ENCODE results near the gene CGN. TPM values are rescaled to one million over a fixed set of nuclear protein-coding genes. Genes with fewer than 3 reads are reported as not detected.

The CGN gene
- total and polyA plus RNA-seq, 2 of the 13 experiments (the other 11 are each of a cell fraction or from before 2014, with no cell fraction given), result 0.75 to 0.81 TPM

- DNase-seq (ENCODE audit: low spot score) (no peak), FAIRE-seq (no peak), ATAC-seq (peak; percentile 27; the same call in 1 of the 3 replicates)
- BruUV-seq (replicated peaks), result no TSS peak
- CTCF ChIA-PET (ENCODE audit: low intra/inter-chr PET ratio, low total read pairs), result no interaction called here
- 79% methylated on average over 4 of the region's 4 CpGs for WGBS (ENCODE audit: low lambda C conversion rate)
- Histone ChIP-seq H3K79me2 (ENCODE audit: insufficient read depth, low read length) (no peaks in the 10 kb centered on the region), H3K4me1 (ENCODE audit: insufficient read depth, low read length) (peaks cover 24% of the 10 kb centered on the region), H3K4me3 (replicated peaks in 1 of 3; ENCODE audit: insufficient read depth in 1 of 3, low read depth in 2 of 3, low read length in 3 of 3) (no peak overlapping the region), H3K27ac (ENCODE audit: extremely low read length, insufficient read depth, low read length) (no peak overlapping the region), H3K9me3 (ENCODE audit: low read length) (no peaks in the 10 kb centered on the region), H2AFZ (ENCODE audit: low read length) (no peak overlapping the region), H3K9ac (ENCODE audit: insufficient read depth, low read depth, low read length) (no peak overlapping the region), H4K20me1 (ENCODE audit: insufficient read depth, low read length) (no peaks in the 10 kb centered on the region), H3K27me3 (ENCODE audit: control insufficient read depth in 1 of 2, insufficient read depth in 2 of 2, low read length in 2 of 2) (no peaks in the 10 kb centered on the region), H3K36me3 (replicated peaks in 1 of 2; ENCODE audit: control insufficient read depth in 1 of 2, insufficient read depth in 2 of 2, low read length in 2 of 2) (no peaks in the 10 kb centered on the region; a peak in 1 of 5 replicates), H3K4me2 (ENCODE audit: low read depth, low read length) (0 out of 2 replicates have a peak overlapping the region, but pooled peaks have one; percentile 23)
- in situ Hi-C loops (cut with HindIII; ENCODE audit: extremely low pct_ligation_motif_present, low pct_unique_long_range_greater_than_20kb), result no loop called here
- intact Hi-C loops (cut with micrococcal nuclease; ENCODE audit: unreplicated experiment), result no loop called here
- POLR2A ChIA-PET, result interaction anchor here (0.6 to 3.8 kb wide), 3 partner anchors 10 to 61 kb away, joined by 3 to 14 read pairs (median 3); partner anchors contain the start of genes POGZ and TUFT1
- TF ChIP-seq GATAD2A (CRISPR knock-in tag; IDR thresholded peaks at IDR 0.05) (no peak), MAZ (IDR thresholded peaks at IDR 0.05; ENCODE audit: borderline replicate concordance, low read depth, low read length) (no peak), MAZ (CRISPR knock-in tag; IDR thresholded peaks at IDR 0.05; ENCODE audit: low read depth) (no peak), ZNF609 (CRISPR knock-in tag; IDR thresholded peaks at IDR 0.05; ENCODE audit: borderline replicate concordance) (no peak), NR2F6 (IDR thresholded peaks at IDR 0.05) (peak; percentile 77), NR2F6 (CRISPR knock-in tag; IDR thresholded peaks at IDR 0.05) (peak; percentile 71; the same call in 1 of the 2 replicates), SALL1 (CRISPR knock-in tag; IDR thresholded peaks at IDR 0.05) (peak; percentile 33; the same call in 1 of the 2 replicates), PATZ1 (CRISPR knock-in tag; IDR thresholded peaks at IDR 0.05) (peak; percentile 9; the same call in 1 of the 2 replicates), HNF4G (IDR thresholded peaks at IDR 0.05; ENCODE audit: borderline replicate concordance, low read depth, low read length) (peak; percentile 70; the same call in 1 of the 2 replicates), HNF4G (CRISPR knock-in tag; IDR thresholded peaks at IDR 0.05; ENCODE audit: borderline replicate concordance, low read depth) (0 out of 2 replicates have a peak, but pooled peaks have one; percentile 22), NR2F1 (CRISPR knock-in tag; IDR thresholded peaks at IDR 0.05) (peak; percentile 27 to 28; a peak in 1 of 4 replicates)
- TF ChIP-seq, protein P1, sequence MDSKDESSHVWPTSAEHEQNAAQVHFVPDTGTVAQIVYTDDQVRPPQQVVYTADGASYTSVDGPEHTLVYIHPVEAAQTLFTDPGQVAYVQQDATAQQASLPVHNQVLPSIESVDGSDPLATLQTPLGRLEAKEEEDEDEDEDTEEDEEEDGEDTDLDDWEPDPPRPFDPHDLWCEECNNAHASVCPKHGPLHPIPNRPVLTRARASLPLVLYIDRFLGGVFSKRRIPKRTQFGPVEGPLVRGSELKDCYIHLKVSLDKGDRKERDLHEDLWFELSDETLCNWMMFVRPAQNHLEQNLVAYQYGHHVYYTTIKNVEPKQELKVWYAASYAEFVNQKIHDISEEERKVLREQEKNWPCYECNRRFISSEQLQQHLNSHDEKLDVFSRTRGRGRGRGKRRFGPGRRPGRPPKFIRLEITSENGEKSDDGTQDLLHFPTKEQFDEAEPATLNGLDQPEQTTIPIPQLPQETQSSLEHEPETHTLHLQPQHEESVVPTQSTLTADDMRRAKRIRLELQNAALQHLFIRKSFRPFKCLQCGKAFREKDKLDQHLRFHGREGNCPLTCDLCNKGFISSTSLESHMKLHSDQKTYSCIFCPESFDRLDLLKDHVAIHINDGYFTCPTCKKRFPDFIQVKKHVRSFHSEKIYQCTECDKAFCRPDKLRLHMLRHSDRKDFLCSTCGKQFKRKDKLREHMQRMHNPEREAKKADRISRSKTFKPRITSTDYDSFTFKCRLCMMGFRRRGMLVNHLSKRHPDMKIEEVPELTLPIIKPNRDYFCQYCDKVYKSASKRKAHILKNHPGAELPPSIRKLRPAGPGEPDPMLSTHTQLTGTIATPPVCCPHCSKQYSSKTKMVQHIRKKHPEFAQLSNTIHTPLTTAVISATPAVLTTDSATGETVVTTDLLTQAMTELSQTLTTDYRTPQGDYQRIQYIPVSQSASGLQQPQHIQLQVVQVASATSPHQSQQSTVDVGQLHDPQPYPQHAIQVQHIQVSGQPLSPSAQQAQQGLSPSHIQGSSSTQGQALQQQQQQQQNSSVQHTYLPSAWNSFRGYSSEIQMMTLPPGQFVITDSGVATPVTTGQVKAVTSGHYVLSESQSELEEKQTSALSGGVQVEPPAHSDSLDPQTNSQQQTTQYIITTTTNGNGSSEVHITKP (CRISPR knock-in tag; IDR thresholded peaks at IDR 0.05; ENCODE audit: low read depth), result peak; percentile 96
Measured at GRCh38 chr1:151520359-151520758, 9.2 kb downstream of the CGN start.
